ENCODE measurements around the gene GRWD1.
A peak's percentile ranks its signal among the peaks of the same experiment; 100 is the strongest.

Gene GRWD1

GRCh38 chr19:48403606-48404005 is 42.2 kb upstream of the GRWD1 start:
- Histone ChIP-seq H3K4me3 (ENCODE audit: low read depth in 1 of 5, low read length in 5 of 5) (no peak overlapping the region), H3K9me3 (ENCODE audit: control insufficient read depth in 5 of 5, low read length in 5 of 5) (peaks cover 0 to 7% (median 4%) of the 10 kb centered on the region in 5 donors), H3K9ac (ENCODE audit: low read length in 5 of 5) (no peak overlapping the region), H3K27ac (ENCODE audit: low read depth, low read length) (no peak overlapping the region), H3K36me3 (ENCODE audit: control insufficient read depth in 5 of 5, insufficient read depth in 5 of 5, low read length in 5 of 5) (no peaks in the 10 kb centered on the region), H3K27me3 (ENCODE audit: control insufficient read depth in 5 of 5, insufficient read depth in 4 of 5, low read length in 5 of 5) (peaks cover 0 to 4% (median 0%) of the 10 kb centered on the region in 5 donors), H3K4me1 (ENCODE audit: control insufficient read depth in 5 of 5, insufficient read depth in 5 of 5, low read length in 5 of 5) (peaks cover 0 to 8% (median 7%) of the 10 kb centered on the region in 5 donors)

DNA sequence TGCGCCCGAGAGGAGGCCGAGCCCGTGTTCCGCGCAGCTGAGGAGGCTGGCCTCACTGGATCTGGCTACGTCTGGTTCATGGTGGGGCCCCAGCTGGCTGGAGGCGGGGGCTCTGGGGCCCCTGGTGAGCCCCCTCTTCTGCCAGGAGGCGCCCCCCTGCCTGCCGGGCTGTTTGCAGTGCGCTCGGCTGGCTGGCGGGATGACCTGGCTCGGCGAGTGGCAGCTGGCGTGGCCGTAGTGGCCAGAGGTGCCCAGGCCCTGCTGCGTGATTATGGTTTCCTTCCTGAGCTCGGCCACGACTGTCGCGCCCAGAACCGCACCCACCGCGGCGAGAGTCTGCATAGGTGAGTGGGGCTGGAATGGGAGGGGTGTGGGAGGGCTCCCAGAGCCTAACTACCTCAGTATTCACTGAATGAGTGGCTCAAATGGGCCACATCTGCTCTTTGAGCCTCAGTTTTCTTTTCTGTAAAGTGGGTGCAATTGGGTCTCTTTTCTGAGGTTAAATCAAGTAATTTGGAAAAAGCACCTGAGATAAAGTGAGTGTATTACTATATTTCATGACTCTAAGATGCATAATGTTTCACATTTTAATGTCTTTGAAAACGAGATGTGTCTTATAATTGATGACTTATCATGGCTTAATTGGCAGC is 40.6 kb upstream of the GRWD1 start:
- peaks cover 0 to 7% (median 4%) of the 10 kb centered on the region in 5 donors for H3K9me3 ChIP-seq (ENCODE audit: control insufficient read depth in 5 of 5, low read length in 5 of 5)
- H3K9ac ChIP-seq (ENCODE audit: low read length in 5 of 5), result no peak overlapping the region
- no peak overlapping the region for H3K27ac ChIP-seq (ENCODE audit: low read depth, low read length)
- peaks cover 0 to 5% (median 3%) of the 10 kb centered on the region in 5 donors for H3K4me1 ChIP-seq (ENCODE audit: control insufficient read depth in 5 of 5, insufficient read depth in 5 of 5, low read length in 5 of 5)
- H3K27me3 ChIP-seq (ENCODE audit: control insufficient read depth in 5 of 5, insufficient read depth in 4 of 5, low read length in 5 of 5), result peaks cover 0 to 4% (median 0%) of the 10 kb centered on the region in 5 donors
- no peaks in the 10 kb centered on the region for H3K36me3 ChIP-seq (ENCODE audit: control insufficient read depth in 5 of 5, insufficient read depth in 5 of 5, low read length in 5 of 5)
- H3K4me3 ChIP-seq (ENCODE audit: low read depth in 1 of 5, low read length in 5 of 5), result no peak overlapping the region

- H3K27me3 ChIP-seq (ENCODE audit: control insufficient read depth in 5 of 5, insufficient read depth in 4 of 5, low read length in 5 of 5), result peaks cover 0 to 4% (median 2%) of the 10 kb centered on the region in 5 donors
- H3K27ac ChIP-seq (ENCODE audit: low read depth, low read length), result no peak overlapping the region
- H3K4me3 ChIP-seq (ENCODE audit: low read depth in 1 of 5, low read length in 5 of 5), result no peak overlapping the region
- peaks cover 0 to 7% (median 4%) of the 10 kb centered on the region in 5 donors for H3K9me3 ChIP-seq (ENCODE audit: control insufficient read depth in 5 of 5, low read length in 5 of 5)
- H3K4me1 ChIP-seq (ENCODE audit: control insufficient read depth in 5 of 5, insufficient read depth in 5 of 5, low read length in 5 of 5), result no peaks in the 10 kb centered on the region
- no peak overlapping the region for H3K9ac ChIP-seq (ENCODE audit: low read length in 5 of 5)
- H3K36me3 ChIP-seq (ENCODE audit: control insufficient read depth in 5 of 5, insufficient read depth in 5 of 5, low read length in 5 of 5), result no peaks in the 10 kb centered on the region
Measured at GRCh38 chr19:48405850-48406249, 39.9 kb upstream of the GRWD1 start.

- H3K27ac ChIP-seq (ENCODE audit: low read depth, low read length), result no peak overlapping the region
- H3K36me3 ChIP-seq (ENCODE audit: control insufficient read depth in 5 of 5, insufficient read depth in 5 of 5, low read length in 5 of 5), result no peaks in the 10 kb centered on the region
- H3K9ac ChIP-seq (ENCODE audit: low read length in 5 of 5), result no peak overlapping the region
- no peak overlapping the region for H3K4me3 ChIP-seq (ENCODE audit: low read depth in 1 of 5, low read length in 5 of 5)
- H3K4me1 ChIP-seq (ENCODE audit: control insufficient read depth in 5 of 5, insufficient read depth in 5 of 5, low read length in 5 of 5), result peaks cover 0 to 9% (median 0%) of the 10 kb centered on the region in 5 donors
- H3K9me3 ChIP-seq (ENCODE audit: control insufficient read depth in 5 of 5, low read length in 5 of 5), result no peaks in the 10 kb centered on the region
- H3K27me3 ChIP-seq (ENCODE audit: control insufficient read depth in 5 of 5, insufficient read depth in 4 of 5, low read length in 5 of 5), result peaks cover 0 to 16% (median 5%) of the 10 kb centered on the region in 5 donors
Measured at GRCh38 chr19:48413879-48414587, 31.8 kb upstream of the GRWD1 start.

DNA sequence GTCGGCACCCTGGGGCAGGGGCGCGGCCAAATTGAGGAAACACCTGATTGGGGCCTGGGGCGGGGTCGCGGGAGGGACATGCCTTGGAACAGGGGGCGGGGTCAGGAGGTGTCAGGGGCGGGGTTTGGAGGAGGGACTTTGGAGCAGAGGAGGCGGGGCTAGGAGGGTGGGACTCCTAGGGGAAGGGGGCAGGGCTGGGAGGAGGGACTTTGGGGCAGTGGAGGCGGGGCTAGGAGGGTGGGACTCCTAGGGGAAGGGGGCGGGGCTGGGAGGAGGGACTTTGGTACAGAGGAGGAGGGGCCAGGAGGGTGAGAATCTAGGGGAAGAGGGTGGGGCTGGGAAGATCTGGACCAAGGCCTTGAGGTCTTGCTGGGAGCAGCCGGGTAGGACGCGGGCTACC is 30.4 kb upstream of the GRWD1 start:
- peak overlapping the region in 3 of 5 donors; percentile 4 to 47 (median 21) for H3K4me3 ChIP-seq (ENCODE audit: low read depth in 1 of 5, low read length in 5 of 5)
- peaks cover 0 to 11% (median 0%) of the 10 kb centered on the region in 5 donors for H3K4me1 ChIP-seq (ENCODE audit: control insufficient read depth in 5 of 5, insufficient read depth in 5 of 5, low read length in 5 of 5)

GRCh38 chr19:48415806-48416221 is 30.0 kb upstream of the GRWD1 start:
- peak overlapping the region in 3 of 5 donors; percentile 4 to 47 (median 21) for H3K4me3 ChIP-seq (ENCODE audit: low read depth in 1 of 5, low read length in 5 of 5)
- H3K9me3 ChIP-seq (ENCODE audit: control insufficient read depth in 5 of 5, low read length in 5 of 5), result no peaks in the 10 kb centered on the region
- H3K36me3 ChIP-seq (ENCODE audit: control insufficient read depth in 5 of 5, insufficient read depth in 5 of 5, low read length in 5 of 5), result no peaks in the 10 kb centered on the region
- peaks cover 0 to 16% (median 3%) of the 10 kb centered on the region in 5 donors for H3K27me3 ChIP-seq (ENCODE audit: control insufficient read depth in 5 of 5, insufficient read depth in 4 of 5, low read length in 5 of 5)
- no peak overlapping the region for H3K27ac ChIP-seq (ENCODE audit: low read depth, low read length)
- H3K4me1 ChIP-seq (ENCODE audit: control insufficient read depth in 5 of 5, insufficient read depth in 5 of 5, low read length in 5 of 5), result peaks cover 0 to 11% (median 0%) of the 10 kb centered on the region in 5 donors
- no peak overlapping the region for H3K9ac ChIP-seq (ENCODE audit: low read length in 5 of 5)

More for the DNA sequence above, 30.4 kb upstream of the GRWD1 start:
- Histone ChIP-seq H3K9me3 (ENCODE audit: control insufficient read depth in 5 of 5, low read length in 5 of 5) (no peaks in the 10 kb centered on the region), H3K9ac (ENCODE audit: low read length in 5 of 5) (no peak overlapping the region), H3K27ac (ENCODE audit: low read depth, low read length) (no peak overlapping the region), H3K36me3 (ENCODE audit: control insufficient read depth in 5 of 5, insufficient read depth in 5 of 5, low read length in 5 of 5) (no peaks in the 10 kb centered on the region), H3K27me3 (ENCODE audit: control insufficient read depth in 5 of 5, insufficient read depth in 4 of 5, low read length in 5 of 5) (peaks cover 0 to 16% (median 5%) of the 10 kb centered on the region in 5 donors)

- peaks cover 0 to 18% (median 0%) of the 10 kb centered on the region in 5 donors for H3K4me1 ChIP-seq (ENCODE audit: control insufficient read depth in 5 of 5, insufficient read depth in 5 of 5, low read length in 5 of 5)
- peaks cover 0 to 16% (median 3%) of the 10 kb centered on the region in 5 donors for H3K27me3 ChIP-seq (ENCODE audit: control insufficient read depth in 5 of 5, insufficient read depth in 4 of 5, low read length in 5 of 5)
- H3K36me3 ChIP-seq (ENCODE audit: control insufficient read depth in 5 of 5, insufficient read depth in 5 of 5, low read length in 5 of 5), result no peaks in the 10 kb centered on the region
- H3K9me3 ChIP-seq (ENCODE audit: control insufficient read depth in 5 of 5, low read length in 5 of 5), result no peaks in the 10 kb centered on the region
- H3K4me3 ChIP-seq (ENCODE audit: low read depth in 1 of 5, low read length in 5 of 5), result no peak overlapping the region
- H3K9ac ChIP-seq (ENCODE audit: low read length in 5 of 5), result no peak overlapping the region
- H3K27ac ChIP-seq (ENCODE audit: low read depth, low read length), result no peak overlapping the region
Measured at GRCh38 chr19:48417421-48417820, 28.4 kb upstream of the GRWD1 start.

GRCh38 chr19:48418317-48419064 is 27.3 kb upstream of the GRWD1 start:
- no peaks in the 10 kb centered on the region for H3K9me3 ChIP-seq (ENCODE audit: control insufficient read depth in 5 of 5, low read length in 5 of 5)
- no peak overlapping the region for H3K27ac ChIP-seq (ENCODE audit: low read depth, low read length)
- no peak overlapping the region for H3K4me3 ChIP-seq (ENCODE audit: low read depth in 1 of 5, low read length in 5 of 5)
- peaks cover 0 to 16% (median 3%) of the 10 kb centered on the region in 5 donors for H3K27me3 ChIP-seq (ENCODE audit: control insufficient read depth in 5 of 5, insufficient read depth in 4 of 5, low read length in 5 of 5)
- peaks cover 0 to 18% (median 0%) of the 10 kb centered on the region in 5 donors for H3K4me1 ChIP-seq (ENCODE audit: control insufficient read depth in 5 of 5, insufficient read depth in 5 of 5, low read length in 5 of 5)
- no peak overlapping the region for H3K9ac ChIP-seq (ENCODE audit: low read length in 5 of 5)
- no peaks in the 10 kb centered on the region for H3K36me3 ChIP-seq (ENCODE audit: control insufficient read depth in 5 of 5, insufficient read depth in 5 of 5, low read length in 5 of 5)

- no peak overlapping the region for H3K27ac ChIP-seq (ENCODE audit: low read depth, low read length)
- no peak overlapping the region for H3K4me3 ChIP-seq (ENCODE audit: low read depth in 1 of 5, low read length in 5 of 5)
- no peak overlapping the region for H3K9ac ChIP-seq (ENCODE audit: low read length in 5 of 5)
- H3K27me3 ChIP-seq (ENCODE audit: control insufficient read depth in 5 of 5, insufficient read depth in 4 of 5, low read length in 5 of 5), result peaks cover 0 to 11% (median 3%) of the 10 kb centered on the region in 5 donors
- peaks cover 0 to 18% (median 0%) of the 10 kb centered on the region in 5 donors for H3K4me1 ChIP-seq (ENCODE audit: control insufficient read depth in 5 of 5, insufficient read depth in 5 of 5, low read length in 5 of 5)
- no peaks in the 10 kb centered on the region for H3K36me3 ChIP-seq (ENCODE audit: control insufficient read depth in 5 of 5, insufficient read depth in 5 of 5, low read length in 5 of 5)
- H3K9me3 ChIP-seq (ENCODE audit: control insufficient read depth in 5 of 5, low read length in 5 of 5), result no peaks in the 10 kb centered on the region
Measured at GRCh38 chr19:48419158-48419920, 26.4 kb upstream of the GRWD1 start.

Data from subcutaneous abdominal adipose tissue (tissue), 5 donors.